Hepatocyte (in vitro differentiated cells): ENCODE results near the gene BAG1.

ENCODE experiments used
- EZH2 ChIP-seq: fragments of 200-600 bp; sonication (generic); IDR thresholded peaks from 2 replicates; pipeline ENCODE4 v1.6.1; 2016; ENCODE audit warnings: antibody characterized with exemption, mild to moderate bottlenecking, borderline replicate concordance
- EZH2phosphoT487 ChIP-seq: fragments of 200-600 bp; sonication (generic); IDR thresholded peaks from one replicate; pipeline ENCODE4 v1.6.1; 2018; ENCODE audit warnings: antibody characterized with exemption, mild to moderate bottlenecking, low read depth, moderate library complexity; ENCODE audit not compliant: unreplicated experiment, severe bottlenecking
- TF ChIP-seq, protein P1 (sequence below): fragments of 200-600 bp; sonication (generic); IDR thresholded peaks from 2 replicates; pipeline ENCODE4 v1.5.1; 2016; ENCODE audit warnings: antibody characterized with exemption, mild to moderate bottlenecking; ENCODE audit not compliant: poor library complexity

DNA sequence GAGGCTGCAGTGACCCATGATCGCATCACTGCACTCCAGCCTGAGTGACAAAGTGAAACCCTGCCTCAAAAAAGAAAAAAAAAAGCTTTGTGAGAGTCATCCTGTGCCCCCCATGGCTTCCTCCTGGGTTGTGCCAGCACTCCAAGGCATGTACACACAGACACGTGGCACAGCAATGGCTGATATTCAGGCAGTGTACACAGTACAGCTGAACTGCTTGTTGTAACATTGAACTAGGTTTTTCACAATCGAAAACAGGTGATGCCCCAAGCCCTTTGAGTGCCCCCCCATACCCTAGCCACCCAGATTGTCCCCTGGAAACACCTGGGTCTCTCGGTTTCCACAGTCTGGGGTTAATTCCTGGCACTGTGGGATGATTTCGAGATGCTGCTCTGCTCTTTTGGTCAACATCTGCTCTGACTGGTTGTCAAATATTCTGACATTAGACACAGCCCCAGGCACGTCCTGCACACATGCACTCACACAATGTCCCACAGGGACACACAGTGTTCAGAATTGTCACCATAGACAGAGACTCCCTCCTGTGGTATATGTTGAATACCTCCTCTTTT lies 15.3 kb downstream of the BAG1 start:
- TF ChIP-seq, protein P1, sequence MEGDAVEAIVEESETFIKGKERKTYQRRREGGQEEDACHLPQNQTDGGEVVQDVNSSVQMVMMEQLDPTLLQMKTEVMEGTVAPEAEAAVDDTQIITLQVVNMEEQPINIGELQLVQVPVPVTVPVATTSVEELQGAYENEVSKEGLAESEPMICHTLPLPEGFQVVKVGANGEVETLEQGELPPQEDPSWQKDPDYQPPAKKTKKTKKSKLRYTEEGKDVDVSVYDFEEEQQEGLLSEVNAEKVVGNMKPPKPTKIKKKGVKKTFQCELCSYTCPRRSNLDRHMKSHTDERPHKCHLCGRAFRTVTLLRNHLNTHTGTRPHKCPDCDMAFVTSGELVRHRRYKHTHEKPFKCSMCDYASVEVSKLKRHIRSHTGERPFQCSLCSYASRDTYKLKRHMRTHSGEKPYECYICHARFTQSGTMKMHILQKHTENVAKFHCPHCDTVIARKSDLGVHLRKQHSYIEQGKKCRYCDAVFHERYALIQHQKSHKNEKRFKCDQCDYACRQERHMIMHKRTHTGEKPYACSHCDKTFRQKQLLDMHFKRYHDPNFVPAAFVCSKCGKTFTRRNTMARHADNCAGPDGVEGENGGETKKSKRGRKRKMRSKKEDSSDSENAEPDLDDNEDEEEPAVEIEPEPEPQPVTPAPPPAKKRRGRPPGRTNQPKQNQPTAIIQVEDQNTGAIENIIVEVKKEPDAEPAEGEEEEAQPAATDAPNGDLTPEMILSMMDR: no peak
- TF ChIP-seq EZH2 (no peak), EZH2phosphoT487 (no peak)
